Hepatocyte (in vitro differentiated cells): ENCODE results near the gene CABP1.

Source experiments
- EZH2 ChIP-seq: fragments of 200-600 bp; sonication (generic); IDR thresholded peaks from 2 replicates; pipeline ENCODE4 v1.6.1; 2016; ENCODE audit warnings: antibody characterized with exemption, mild to moderate bottlenecking, borderline replicate concordance
- EZH2phosphoT487 ChIP-seq: fragments of 200-600 bp; sonication (generic); IDR thresholded peaks from one replicate; pipeline ENCODE4 v1.6.1; 2018; ENCODE audit warnings: antibody characterized with exemption, mild to moderate bottlenecking, low read depth, moderate library complexity; ENCODE audit not compliant: unreplicated experiment, severe bottlenecking
- TF ChIP-seq, protein P1 (sequence below): fragments of 200-600 bp; sonication (generic); IDR thresholded peaks from 2 replicates; pipeline ENCODE4 v1.5.1; 2016; ENCODE audit warnings: antibody characterized with exemption, mild to moderate bottlenecking; ENCODE audit not compliant: poor library complexity

DNA sequence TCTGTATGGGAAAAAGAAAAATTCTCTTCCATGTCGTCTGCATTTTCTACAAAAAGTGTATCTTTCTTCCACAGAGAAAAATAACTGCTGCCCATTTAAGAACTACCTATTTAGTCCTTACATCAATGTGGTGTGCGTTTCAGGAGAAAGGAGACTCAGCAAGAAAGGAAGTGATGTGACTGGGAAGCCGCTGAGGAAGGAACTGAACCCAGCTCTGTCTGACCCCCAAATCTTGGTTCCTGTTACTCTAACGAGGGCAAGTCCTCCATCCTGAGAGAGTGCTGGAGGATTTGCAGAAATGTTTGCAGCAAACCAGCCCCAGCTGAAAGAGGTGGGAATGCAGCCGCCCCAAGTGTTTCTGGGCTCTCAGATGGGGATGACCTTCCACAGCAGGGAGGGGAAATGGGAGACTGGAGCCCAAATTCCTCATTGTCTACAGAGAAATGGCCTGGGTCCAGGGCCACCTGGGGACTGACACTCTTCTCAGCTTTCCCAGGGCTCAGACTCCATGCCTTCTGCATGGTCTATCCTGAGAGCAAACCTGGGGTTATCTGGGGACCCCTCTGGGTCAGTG, 39.8 kb downstream of the CABP1 start:
- TF ChIP-seq, protein P1, sequence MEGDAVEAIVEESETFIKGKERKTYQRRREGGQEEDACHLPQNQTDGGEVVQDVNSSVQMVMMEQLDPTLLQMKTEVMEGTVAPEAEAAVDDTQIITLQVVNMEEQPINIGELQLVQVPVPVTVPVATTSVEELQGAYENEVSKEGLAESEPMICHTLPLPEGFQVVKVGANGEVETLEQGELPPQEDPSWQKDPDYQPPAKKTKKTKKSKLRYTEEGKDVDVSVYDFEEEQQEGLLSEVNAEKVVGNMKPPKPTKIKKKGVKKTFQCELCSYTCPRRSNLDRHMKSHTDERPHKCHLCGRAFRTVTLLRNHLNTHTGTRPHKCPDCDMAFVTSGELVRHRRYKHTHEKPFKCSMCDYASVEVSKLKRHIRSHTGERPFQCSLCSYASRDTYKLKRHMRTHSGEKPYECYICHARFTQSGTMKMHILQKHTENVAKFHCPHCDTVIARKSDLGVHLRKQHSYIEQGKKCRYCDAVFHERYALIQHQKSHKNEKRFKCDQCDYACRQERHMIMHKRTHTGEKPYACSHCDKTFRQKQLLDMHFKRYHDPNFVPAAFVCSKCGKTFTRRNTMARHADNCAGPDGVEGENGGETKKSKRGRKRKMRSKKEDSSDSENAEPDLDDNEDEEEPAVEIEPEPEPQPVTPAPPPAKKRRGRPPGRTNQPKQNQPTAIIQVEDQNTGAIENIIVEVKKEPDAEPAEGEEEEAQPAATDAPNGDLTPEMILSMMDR, result no peak
- TF ChIP-seq EZH2 (no peak), EZH2phosphoT487 (no peak)
